ENCODE measurements around the gene RRM2.

RRM2 gene

GRCh38 chr2:10150436-10150835 lies 27.9 kb downstream of the RRM2 start:
- in situ Hi-C loops (cut with MboI; ENCODE audit: low sequenced_read_pairs), result no loop called here

GRCh38 chr2:10151462-10151861 lies 28.9 kb downstream of the RRM2 start:
- in situ Hi-C loops (cut with MboI; ENCODE audit: low sequenced_read_pairs), result no loop called here

GRCh38 chr2:10157293-10157692 lies 34.8 kb downstream of the RRM2 start:
- in situ Hi-C loops (cut with MboI; ENCODE audit: low sequenced_read_pairs), result no loop called here

- in situ Hi-C loops (cut with MboI; ENCODE audit: low sequenced_read_pairs), result no loop called here
Measured at GRCh38 chr2:10158681-10159080, 36.1 kb downstream of the RRM2 start.

- in situ Hi-C loops (cut with MboI; ENCODE audit: low sequenced_read_pairs), result no loop called here
Measured at GRCh38 chr2:10159086-10159485, 36.5 kb downstream of the RRM2 start.

- in situ Hi-C loops (cut with MboI; ENCODE audit: low sequenced_read_pairs), result no loop called here
Measured at GRCh38 chr2:10159581-10160131, 37.1 kb downstream of the RRM2 start.

GRCh38 chr2:10160203-10160955 lies 37.8 kb downstream of the RRM2 start:
- in situ Hi-C loops (cut with MboI; ENCODE audit: low sequenced_read_pairs), result no loop called here

- in situ Hi-C loops (cut with MboI; ENCODE audit: low sequenced_read_pairs), result no loop called here
Measured at GRCh38 chr2:10161206-10161931, 38.8 kb downstream of the RRM2 start.

GRCh38 chr2:10161961-10162441 lies 39.5 kb downstream of the RRM2 start:
- in situ Hi-C loops (cut with MboI; ENCODE audit: low sequenced_read_pairs), result no loop called here

GRCh38 chr2:10162586-10163497 lies 40.3 kb downstream of the RRM2 start:
- in situ Hi-C loops (cut with MboI; ENCODE audit: low sequenced_read_pairs), result no loop called here

- in situ Hi-C loops (cut with MboI; ENCODE audit: low sequenced_read_pairs), result no loop called here
Measured at GRCh38 chr2:10163498-10164486, 41.3 kb downstream of the RRM2 start.

- in situ Hi-C loops (cut with MboI; ENCODE audit: low sequenced_read_pairs), result no loop called here
Measured at GRCh38 chr2:10164601-10165000, 42.1 kb downstream of the RRM2 start.

GRCh38 chr2:10165282-10165681 lies 42.7 kb downstream of the RRM2 start:
- in situ Hi-C loops (cut with MboI; ENCODE audit: low sequenced_read_pairs), result no loop called here

GRCh38 chr2:10165861-10166675 lies 43.5 kb downstream of the RRM2 start:
- in situ Hi-C loops (cut with MboI; ENCODE audit: low sequenced_read_pairs), result no loop called here

GRCh38 chr2:10166676-10167292 lies 44.2 kb downstream of the RRM2 start:
- in situ Hi-C loops (cut with MboI; ENCODE audit: low sequenced_read_pairs), result no loop called here

- in situ Hi-C loops (cut with MboI; ENCODE audit: low sequenced_read_pairs), result no loop called here
Measured at GRCh38 chr2:10167316-10167715, 44.8 kb downstream of the RRM2 start.

- in situ Hi-C loops (cut with MboI; ENCODE audit: low sequenced_read_pairs), result no loop called here
Measured at GRCh38 chr2:10168221-10168620, 45.7 kb downstream of the RRM2 start.

- in situ Hi-C loops (cut with MboI; ENCODE audit: low sequenced_read_pairs), result no loop called here
Measured at GRCh38 chr2:10169053-10169578, 46.6 kb downstream of the RRM2 start.

Measured in hTERT RPE-1 (cell line).